ENCODE measurements around the gene CALML5.

The CALML5 gene

DNA sequence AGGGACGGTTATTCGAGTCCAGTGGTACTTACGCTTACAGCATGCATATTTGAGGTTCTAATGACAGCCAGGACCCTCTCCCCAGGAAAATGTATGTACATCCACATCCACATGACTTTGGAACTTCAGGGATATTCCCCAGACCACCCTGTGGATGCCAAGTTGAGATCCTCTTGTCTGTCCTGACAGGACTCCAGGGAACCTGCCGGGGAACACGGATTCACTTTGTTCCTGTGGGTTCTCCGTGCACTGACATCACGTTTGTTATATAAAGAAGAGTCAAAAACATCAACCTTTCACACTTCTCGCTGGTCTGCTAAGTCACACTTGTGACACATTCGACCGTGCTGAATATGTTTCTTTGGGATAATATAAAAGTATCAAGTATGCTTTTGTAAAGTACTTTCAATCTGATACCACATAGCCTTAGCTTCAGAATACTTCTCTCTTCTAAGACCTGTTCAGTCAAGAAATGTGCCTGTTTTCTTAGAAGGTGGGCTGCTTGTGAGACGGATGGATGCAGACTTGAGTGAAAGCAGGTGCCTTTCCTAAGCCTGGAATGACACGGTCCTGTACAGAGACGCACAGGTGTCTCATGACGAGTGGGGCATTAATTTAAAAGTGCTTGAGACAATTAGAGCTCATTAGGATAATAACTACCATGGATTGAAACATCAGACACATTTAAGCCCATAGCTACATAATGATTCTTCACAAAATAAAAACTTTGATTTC is 38.7 kb downstream of the CALML5 start:
- no peak for DNase-seq

DNA sequence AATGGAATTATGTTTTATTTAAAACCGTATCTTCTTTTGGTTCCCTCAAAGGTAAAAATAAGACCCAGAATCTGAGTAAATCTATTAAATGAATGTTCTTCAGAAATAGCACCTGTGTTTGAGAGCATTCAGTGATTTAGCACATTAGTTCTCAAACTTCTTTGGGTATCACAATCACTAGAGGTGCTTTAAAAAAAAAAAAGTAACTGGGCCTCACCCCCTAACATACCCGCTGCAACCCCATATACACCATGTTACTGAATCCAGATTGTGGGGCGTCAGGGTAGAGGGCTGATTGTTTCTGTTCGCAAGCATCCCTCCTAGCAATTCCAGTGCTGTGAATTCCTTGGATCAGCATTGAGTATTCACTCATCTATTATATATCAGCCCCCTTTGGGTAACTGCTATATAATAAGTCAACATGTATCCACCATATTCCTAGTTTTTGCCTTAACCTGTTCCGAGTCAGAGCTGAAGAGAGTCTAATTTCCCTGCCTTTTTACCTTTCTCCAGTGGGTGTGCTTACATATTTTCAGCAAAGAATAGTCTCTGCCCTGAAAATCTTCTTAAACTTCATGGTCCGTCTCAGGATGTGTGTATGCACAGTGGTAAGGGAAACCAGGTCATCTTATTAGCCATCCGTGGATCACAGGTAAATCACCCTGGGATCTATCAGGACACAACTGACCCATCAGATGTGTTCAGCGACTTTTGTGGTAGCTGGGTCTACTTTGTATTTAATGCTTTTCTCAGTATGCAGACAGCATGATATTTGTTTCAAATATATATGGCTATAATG is 40.2 kb downstream of the CALML5 start:
- DNase-seq: no peak

DNA sequence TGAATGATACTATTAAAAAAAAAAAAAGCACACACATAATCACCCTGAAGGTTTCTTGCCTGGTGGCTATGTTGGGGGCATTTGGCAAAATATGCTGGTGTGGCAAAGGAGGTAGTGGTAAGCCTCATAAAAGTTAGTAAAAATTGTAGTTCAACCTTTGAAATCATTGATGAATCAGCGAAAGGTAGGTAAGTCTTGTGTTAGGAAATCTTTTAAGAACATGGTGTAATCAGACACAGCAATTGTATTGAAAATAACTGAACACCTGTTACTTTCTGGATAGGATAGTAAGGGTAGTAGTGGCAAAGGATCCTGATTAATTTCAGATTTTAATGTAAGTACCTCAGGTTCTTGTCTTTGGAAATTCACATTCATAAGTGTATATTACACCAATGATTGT is 40.9 kb downstream of the CALML5 start:
- no peak for DNase-seq

DNA sequence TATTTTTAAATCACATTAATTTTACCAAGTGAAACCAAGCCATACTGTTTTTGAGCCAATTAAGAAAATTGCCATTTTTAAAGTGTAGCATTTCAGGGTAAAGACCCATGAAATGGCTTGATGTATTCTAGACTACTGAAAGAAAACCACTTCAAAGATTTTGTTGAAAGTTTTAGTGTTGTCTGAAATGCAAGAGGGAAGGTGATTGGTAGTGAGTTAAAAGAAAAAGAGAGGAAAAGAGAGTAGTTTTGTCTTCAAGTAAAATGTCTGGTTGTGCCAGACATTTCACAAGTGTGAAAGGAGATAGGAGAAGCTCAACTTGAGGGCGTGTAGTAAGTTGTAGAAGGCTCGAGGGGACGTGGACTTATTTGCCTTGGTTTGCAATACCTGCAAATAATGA is 41.6 kb downstream of the CALML5 start:
- no peak for DNase-seq

DNA sequence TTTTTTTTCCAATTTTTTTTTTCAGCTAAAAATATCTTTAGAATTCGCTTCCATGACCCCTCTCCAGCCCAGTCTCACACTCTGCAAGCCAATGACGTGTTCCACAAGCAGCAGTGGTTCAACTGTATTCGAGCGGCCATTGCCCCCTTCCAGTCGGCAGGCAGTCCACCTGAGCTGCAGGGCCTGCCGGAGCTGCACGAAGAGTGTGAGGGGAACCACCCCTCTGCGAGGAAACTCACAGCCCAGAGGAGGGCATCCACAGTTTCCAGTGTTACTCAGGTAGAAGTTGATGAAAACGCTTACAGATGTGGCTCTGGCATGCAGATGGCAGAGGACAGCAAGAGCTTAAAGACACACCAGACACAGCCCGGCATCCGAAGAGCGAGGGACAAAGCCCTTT is 42.8 kb downstream of the CALML5 start:
- DNase-seq: no peak

DNA sequence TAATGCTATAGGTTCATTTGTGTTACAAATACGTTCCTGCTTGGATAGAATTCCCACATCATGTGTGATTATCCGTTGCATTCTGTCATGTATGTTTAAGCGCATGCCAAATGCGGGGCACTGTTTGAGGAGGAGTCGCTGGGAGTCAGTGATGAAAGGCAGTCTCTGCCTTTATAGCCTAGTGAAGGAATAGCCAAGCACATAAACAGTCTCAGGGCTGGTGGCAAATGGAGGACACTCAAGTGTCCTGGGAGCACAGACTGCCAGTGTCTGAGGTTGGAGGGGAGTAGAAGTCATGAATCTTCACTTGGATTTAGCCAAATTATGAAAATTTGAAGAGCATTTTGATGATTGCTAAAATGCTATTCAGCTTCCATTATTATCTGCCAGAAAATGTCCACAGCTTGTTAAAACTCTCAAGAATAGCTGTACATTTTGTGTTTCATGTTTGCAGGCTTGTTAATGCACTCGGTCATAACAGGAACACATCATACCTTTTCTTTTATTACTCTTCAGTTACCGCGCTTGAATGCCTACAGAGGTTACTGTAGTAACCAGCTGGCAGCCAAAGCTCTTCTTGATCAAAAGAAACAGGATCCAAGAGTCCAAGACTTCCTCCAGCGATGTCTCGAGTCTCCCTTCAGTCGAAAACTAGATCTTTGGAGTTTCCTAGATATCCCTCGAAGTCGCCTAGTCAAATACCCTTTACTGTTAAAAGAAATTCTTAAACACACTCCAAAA is 45.5 kb downstream of the CALML5 start:
- no peak for DNase-seq

DNA sequence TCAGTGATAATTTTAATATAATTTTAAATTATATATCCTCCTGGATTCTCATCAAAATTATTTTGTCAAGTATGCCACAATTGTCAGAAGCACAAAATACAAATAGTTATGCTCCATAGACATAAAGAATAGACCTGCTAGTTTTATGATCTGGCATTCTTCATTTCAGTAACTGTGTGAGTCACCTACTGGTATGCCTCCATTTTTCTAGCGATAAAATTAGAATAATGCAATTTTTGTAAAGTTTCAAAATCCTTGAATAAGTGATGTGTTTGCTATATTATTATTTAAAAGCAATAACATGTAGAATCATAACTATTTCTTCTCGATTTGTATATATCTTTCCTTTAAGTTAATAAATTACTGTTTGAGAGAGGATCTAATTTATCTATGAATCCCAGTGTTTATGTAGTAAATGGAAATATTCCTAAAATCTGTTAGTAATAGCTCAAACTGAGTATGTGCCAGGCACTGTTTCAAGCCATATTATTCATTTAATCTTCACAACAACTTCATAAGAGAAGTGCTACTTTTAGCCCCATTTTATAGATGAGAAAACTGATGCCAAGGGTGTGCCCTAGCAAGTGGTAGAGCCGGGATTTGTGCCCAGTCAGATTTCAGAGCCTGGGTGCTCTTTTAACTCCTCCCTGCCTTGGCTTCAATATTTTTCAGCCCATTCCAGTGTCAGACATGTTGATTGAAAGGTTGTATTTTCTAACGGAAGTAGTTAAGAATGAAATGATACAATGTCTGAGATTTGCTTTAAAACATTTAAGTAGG is 48.6 kb downstream of the CALML5 start:
- DNase-seq: no peak

DNA sequence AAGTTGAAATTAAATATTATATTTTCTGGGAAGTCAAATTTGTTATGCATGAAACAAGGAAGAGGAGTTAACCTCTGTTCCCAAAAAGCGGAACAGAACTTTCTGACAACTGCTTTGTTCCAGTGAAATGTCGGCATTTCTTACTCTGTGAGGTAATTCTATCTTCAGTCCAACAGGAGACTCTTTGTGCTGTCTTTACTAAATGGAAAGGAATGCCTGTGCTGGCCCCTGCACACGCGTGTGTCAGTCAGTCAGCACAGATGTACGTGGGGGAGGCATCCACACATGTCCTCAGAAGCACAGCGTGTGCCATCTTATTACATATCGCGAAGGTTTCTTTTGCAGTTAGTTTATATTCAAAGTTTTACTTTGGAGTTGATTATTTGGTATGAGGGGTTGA is 49.5 kb downstream of the CALML5 start:
- DNase-seq: peak; percentile 87

DNA sequence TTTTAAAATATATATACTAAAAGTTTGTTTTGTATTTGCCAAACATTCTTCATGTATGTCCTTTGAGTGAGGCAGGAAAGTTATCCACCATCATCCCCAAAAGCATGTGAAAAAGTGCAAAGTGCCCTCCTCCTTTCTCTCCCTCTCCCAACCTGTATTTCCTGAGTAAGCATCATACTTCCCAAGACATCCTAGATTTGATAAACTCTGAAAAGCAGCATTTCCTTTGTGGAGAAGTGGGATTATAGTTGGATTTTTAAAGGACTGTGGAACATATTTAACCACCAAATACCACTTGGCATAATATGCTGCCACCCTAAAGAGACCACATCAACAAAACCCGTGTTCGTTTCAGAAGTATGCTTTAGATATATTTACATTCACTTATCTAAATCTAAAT is 50.1 kb downstream of the CALML5 start:
- no peak for DNase-seq
